Heart right ventricle (tissue), 16 donors: ENCODE results near the gene E2F2. TPM values are rescaled to one million over a fixed set of nuclear protein-coding genes. Genes with fewer than 3 reads are reported as not detected.
"Not testable (repeated sequence)": the region's sequence is repeated elsewhere in the genome, so short reads cannot be mapped to it uniquely, and the experiment has no call there.

Source experiments
- ATAC-seq, 8 donors: fragments of 200-7000 bp; cut with Tn5 transposase; one replicate each; pipeline ENCODE4 v1.9.1; 2020; ENCODE audit warnings: mild to moderate bottlenecking in 8 of 8, moderate library complexity in 8 of 8, moderate number of reproducible peaks in 1 of 8
- DNase-seq, 2 donors: peaks; one replicate each; pipeline ENCODE4 v3.0.0-alpha.2; 2020
- H3K27ac ChIP-seq, 10 donors: fragments of 200-600 bp; sonication (generic) in 2 of 10; one replicate each; pipeline versions ENCODE4 v1.5.0 to v1.8.0; 2020 to 2022; ENCODE audit warnings: mild to moderate bottlenecking in 3 of 10
- H3K27me3 ChIP-seq, 7 donors: fragments of 200-600 bp; one replicate each; pipeline ENCODE4 v1.8.0; 2021 to 2022; ENCODE audit warnings: mild to moderate bottlenecking in 2 of 7
- H3K36me3 ChIP-seq, 9 donors: fragments of 200-600 bp; sonication (generic) in 1 of 9; one replicate each; pipeline versions ENCODE4 v1.5.0 to v1.8.0; 2020 to 2022; ENCODE audit warnings: mild to moderate bottlenecking in 2 of 9
- H3K4me1 ChIP-seq, 9 donors: fragments of 200-600 bp; sonication (generic) in 1 of 9; one replicate each; pipeline versions ENCODE4 v1.5.0 to v1.8.0; 2020 to 2022; ENCODE audit warnings: mild to moderate bottlenecking in 4 of 9
- H3K4me3 ChIP-seq, 10 donors: fragments of 200-600 bp; sonication (generic) in 2 of 10; one replicate each; pipeline versions ENCODE4 v1.5.0 to v1.8.0; 2020 to 2022; ENCODE audit warnings: mild to moderate bottlenecking in 7 of 10, moderate library complexity in 2 of 10
- H3K9me3 ChIP-seq, 11 donors: fragments of 200-600 bp in 10 of 11; sonication (generic) in 2 of 11; one replicate each; pipeline versions ENCODE4 v1.5.0 to v1.8.0; 2013 to 2022; ENCODE audit warnings: mild to moderate bottlenecking in 2 of 11, control low read depth in 1 of 11, moderate library complexity in 1 of 11
- CTCF ChIP-seq, 9 donors: fragments of 200-600 bp; sonication (generic) in 2 of 9; IDR thresholded peaks; one replicate each; pipeline versions ENCODE4 v1.5.0 to v1.8.0; 2021 to 2022; ENCODE audit warnings: antibody characterized with exemption in 9 of 9, mild to moderate bottlenecking in 5 of 9, moderate library complexity in 1 of 9
- WGBS, 2 donors: extraction: QIAGEN DNeasy Blood & Tissue Kit; methylation state at CpG; one replicate each; pipeline ENCODE4 v1.1.7; 2013; ENCODE audit warnings: inconsistent platforms in 1 of 2; 5-methylcytosine and 5-hydroxymethylcytosine counted together
- intact Hi-C, 10 donors: fragments of 100-400 bp; cut with DNase I; formaldehyde crosslinking; loops; one replicate each; pipeline versions ENCODE4 v1.11.1 to v1.14.2; 2022
- polyA plus RNA-seq, 2 donors: library from polyadenylated mRNA; stranded (reverse); fragments of 200-250 nt; gene quantifications; one replicate each; pipeline ENCODE4 v1.2.3, GENCODE V29; 2013
- total RNA-seq, 10 donors: library from RNA; stranded (reverse); fragmentation: NEBNext Ultra II Directional in 3 of 10; extraction: Animal tissue kit (Norgen Biotek cat#: 25700) in 3 of 10; gene quantifications; one replicate each; pipeline versions ENCODE4 v1.2.1 to v1.2.4, GENCODE V29; 2021 to 2023
- donor health status: Arrhythmogenic right ventricular cardiomyopathy.
- donor health status: ischemic (EF 13 %, LVEDD 7.1; RV severe dilation, severe dysfunction).
- donor health status: healthy with polysubstance abuse.
- donor health status: DM: no; HTN: yes; CAD: no.
- donor health status: DM: no; HTN: no; CAD: no.
- donor health status: ischemic (EF 25% LVEDD 6.9; RV normal size, moderate dysfunction).
- donor health status: ischemic (EF 25% LVEDD 5.7; RV mildly dilated, moderate dysfunction).
- donor health status: healthy.
- donor health status: DM: yes; HTN: yes; CAD: no.
- donor health status: Ischemic cardiomyopathy.
- donor health status: ischemic (EF 35%, LVEDD 5.7; RV mildly dilated, moderate dysfunction).
- donor health status: nonischemic (EF 11% LVEDD 7.7; RV severe dilation, severe dysfunction).
- donor health status: DM: yes; HTN: yes; CAD: no.
- donor health status: PGD.
- donor health status: ischemic (EF 29% LVEDD 5.4; RV normal size, mild dysfunction).
- donor health status: nonischemic (EF 23%, LVEDD 6.1; RV moderate dilation, normal function).

E2F2 gene
- total and polyA plus RNA-seq, 12 donors, result 0.04 to 2.3 (median 0.15) TPM; not detected in 2

- intact Hi-C loops, result loop anchor here in 9 of 10 donors (1.0 to 5.0 kb wide), 8 partner anchors 41 to 1141 kb away; no protein-coding TSS in a partner anchor
- Histone ChIP-seq H3K36me3 (no peaks in the 10 kb centered on the region), H3K27me3 (no peaks in the 10 kb centered on the region), H3K4me1 (peaks cover 0 to 9% (median 0%) of the 10 kb centered on the region in 9 donors), H3K4me3 (no peak overlapping the region), H3K9me3 (no peaks in the 10 kb centered on the region), H3K27ac (no peak overlapping the region)
- no peak for DNase-seq
- no peak for TF ChIP-seq CTCF (IDR thresholded peaks at IDR 0.05)
- 73 to 80% methylated on average over 7 of the region's 7 CpGs for WGBS, 2 donors
- peak in 6 of 8 donors; percentile 18 to 40 (median 30) for ATAC-seq
Observed at GRCh38 chr1:23496490-23497181, 34.4 kb downstream of the E2F2 start.

GRCh38 chr1:23494836-23495235 lies 36.2 kb downstream of the E2F2 start:
- not testable (repeated sequence) for H3K4me3 ChIP-seq, ATAC-seq, H3K27me3 ChIP-seq, H3K36me3 ChIP-seq, DNase-seq, H3K4me1 ChIP-seq, H3K9me3 ChIP-seq, H3K27ac ChIP-seq
- 81 to 84% methylated on average over 6 of the region's 6 CpGs for WGBS, 2 donors
- intact Hi-C loops, result loop anchor here in 5 of 10 donors (5.0 kb wide), 5 partner anchors 42 to 1142 kb away; no protein-coding TSS in a partner anchor

- H3K27me3 ChIP-seq, H3K36me3 ChIP-seq, H3K4me3 ChIP-seq, ATAC-seq, H3K9me3 ChIP-seq, DNase-seq, H3K27ac ChIP-seq, H3K4me1 ChIP-seq: not testable (repeated sequence)
- WGBS, 2 donors, result 90 to 95% methylated on average over 6 of the region's 6 CpGs
- intact Hi-C loops, result loop anchor here in 1 of 10 donors (5.0 kb wide), 1 partner anchor 150 kb away; no protein-coding TSS in a partner anchor
Observed at GRCh38 chr1:23492776-23493175, 38.3 kb downstream of the E2F2 start.

GRCh38 chr1:23492132-23492720 lies 38.8 kb downstream of the E2F2 start:
- H3K27ac ChIP-seq, result no peak overlapping the region
- no peak for TF ChIP-seq CTCF (IDR thresholded peaks at IDR 0.05)
- peaks cover 0 to 3% (median 0%) of the 10 kb centered on the region in 9 donors for H3K4me1 ChIP-seq
- peaks cover 0 to 5% (median 0%) of the 10 kb centered on the region in 7 donors for H3K27me3 ChIP-seq
- intact Hi-C loops, result loop anchor here in 1 of 10 donors (5.0 kb wide), 1 partner anchor 150 kb away; no protein-coding TSS in a partner anchor
- ATAC-seq (no peak), DNase-seq (no peak)
- no peaks in the 10 kb centered on the region for H3K9me3 ChIP-seq
- no peaks in the 10 kb centered on the region for H3K36me3 ChIP-seq
- 85 to 86% methylated on average over 3 of the region's 3 CpGs for WGBS, 2 donors
- no peak overlapping the region for H3K4me3 ChIP-seq

- intact Hi-C loops, result loop anchor here in 2 of 10 donors (2.0 to 5.0 kb wide), 2 partner anchors 43 to 152 kb away; no protein-coding TSS in a partner anchor
- 51 to 54% methylated on average over 5 of the region's 5 CpGs for WGBS, 2 donors
- H3K4me3 ChIP-seq, result no peak overlapping the region
- TF ChIP-seq CTCF (IDR thresholded peaks at IDR 0.05), result no peak
- H3K9me3 ChIP-seq, result no peaks in the 10 kb centered on the region
- ATAC-seq (no peak), DNase-seq (no peak)
- peaks cover 0 to 17% (median 0%) of the 10 kb centered on the region in 7 donors for H3K27me3 ChIP-seq
- H3K27ac ChIP-seq, result no peak overlapping the region
- H3K4me1 ChIP-seq, result peaks cover 0 to 4% (median 2%) of the 10 kb centered on the region in 9 donors
- no peaks in the 10 kb centered on the region for H3K36me3 ChIP-seq
Observed at GRCh38 chr1:23489842-23490241, 41.2 kb downstream of the E2F2 start.
